Endothelial cell of umbilical vein (primary cell): ENCODE measurements around the gene CENPF. TPM values are rescaled to one million over a fixed set of nuclear protein-coding genes. Genes with fewer than 3 reads are reported as not detected.

Source experiments
- Bru-seq: library from RNA; stranded (reverse); fragments of 400-500 nt; gene quantifications from one replicate; lab custom pipeline; 2021; lab: Mats Ljungman, UMichigan
- BruChase-seq, 2 experiments: library from RNA; stranded (reverse); fragments of 400-500 nt; gene quantifications; one replicate each; lab custom pipeline; 2021; lab: Mats Ljungman, UMichigan
- BruUV-seq: library from RNA; stranded (reverse); fragments of 400-500 nt; replicated peaks from 2 replicates; lab custom pipeline; 2021; lab: Mats Ljungman, UMichigan
- CTCF ChIA-PET: fragments of 300-600, 350-600 bp; sonication (Branson Sonifier 250); formaldehyde crosslinking; loops from one replicate; lab custom pipeline; 2021; ENCODE audit warnings: antibody characterized with exemption, inconsistent platforms; lab: Charles Lee
- POLR2A ChIA-PET: fragments of 300-600, 350-600 bp; sonication (Branson Sonifier 250); formaldehyde crosslinking; loops from one replicate; lab custom pipeline; 2021; ENCODE audit warnings: antibody characterized with exemption, inconsistent platforms; lab: Charles Lee
- DNase-seq: peaks from one replicate; pipeline ENCODE4 v3.0.0-alpha.2; 2011; ENCODE audit warnings: low read depth, low spot score
- FAIRE-seq: peaks from 2 replicates; lab custom pipeline; 2011; peaks lifted over from hg19 to GRCh38; lab: Jason Lieb, UNC
- H2AFZ ChIP-seq: 2 replicates; pipeline ENCODE4 v1.6.0; 2012; ENCODE audit warnings: low read depth, low read length, control low read depth, inconsistent platforms
- H3K27ac ChIP-seq: 2 replicates; pipeline ENCODE4 v1.5.1; 2011; ENCODE audit warnings: low read depth, mild to moderate bottlenecking, control low read depth, low read length, moderate library complexity; ENCODE audit not compliant: insufficient read depth
- H3K27me3 ChIP-seq, 2 experiments: 2 replicates each; pipeline versions ENCODE4 v1.6.0 to v1.6.1; 2011; ENCODE audit warnings: low read length in 2 of 2, mixed read lengths in 1 of 2; ENCODE audit not compliant: control insufficient read depth in 2 of 2, insufficient read depth in 2 of 2
- H3K36me3 ChIP-seq, 2 experiments: 2 replicates in 1 of 2; 3 replicates in 1 of 2; pipeline ENCODE4 v1.5.1; 2011; ENCODE audit warnings: low read length in 2 of 2, mild to moderate bottlenecking in 1 of 2, moderate library complexity in 1 of 2; ENCODE audit not compliant: control insufficient read depth in 2 of 2, insufficient read depth in 2 of 2; ENCODE audit errors: extremely low read depth in 1 of 2
- H3K4me1 ChIP-seq: 3 replicates; pipeline ENCODE4 v1.5.1; 2011; ENCODE audit warnings: mild to moderate bottlenecking, low read length; ENCODE audit not compliant: control insufficient read depth, insufficient read depth; ENCODE audit errors: extremely low read depth
- H3K4me2 ChIP-seq: 2 replicates; pipeline ENCODE4 v1.6.1; 2011; ENCODE audit warnings: low read length, control low read depth, mixed read lengths; ENCODE audit not compliant: insufficient read depth
- H3K4me3 ChIP-seq, 3 experiments: fragments of 200-600 bp in 1 of 3; sonication (generic), shearing (Covaris generic) in 1 of 3; replicated peaks in 1 of 3; 2 replicates each; pipeline ENCODE4 v1.5.1; 2011 to 2016; ENCODE audit warnings: control low read depth in 3 of 3, low read length in 3 of 3, mild to moderate bottlenecking in 2 of 3, inconsistent platforms in 1 of 3, low read depth in 1 of 3, moderate library complexity in 1 of 3; ENCODE audit not compliant: insufficient read depth in 1 of 3
- H3K79me2 ChIP-seq: 2 replicates; pipeline ENCODE4 v1.6.0; 2012; ENCODE audit warnings: low read length, inconsistent platforms; ENCODE audit not compliant: control insufficient read depth, insufficient read depth
- H3K9ac ChIP-seq: replicated peaks from 2 replicates; pipeline ENCODE3; 2011; ENCODE audit warnings: low read length, control low read depth; ENCODE audit not compliant: insufficient read depth; ENCODE audit errors: extremely low read depth
- H3K9me1 ChIP-seq: replicated peaks from 3 replicates; pipeline ENCODE4 v1.6.0; 2011; ENCODE audit warnings: mild to moderate bottlenecking, low read length; ENCODE audit not compliant: control insufficient read depth, insufficient read depth; ENCODE audit errors: extremely low read depth
- H3K9me3 ChIP-seq: replicated peaks from 2 replicates; pipeline ENCODE4 v1.5.1; 2012; ENCODE audit warnings: low read length, inconsistent platforms; ENCODE audit not compliant: control insufficient read depth, insufficient read depth
- H4K20me1 ChIP-seq: replicated peaks from 2 replicates; pipeline ENCODE3; 2011; ENCODE audit warnings: mild to moderate bottlenecking, low read length; ENCODE audit not compliant: control insufficient read depth, insufficient read depth; ENCODE audit errors: extremely low read depth
- CTCF ChIP-seq, 2 donors: IDR thresholded peaks; 1 replicate in 1 of 2; 2 replicates in 1 of 2; pipeline ENCODE4 v1.5.1; 2011; ENCODE audit warnings: low read length in 2 of 2, mild to moderate bottlenecking in 2 of 2, moderate library complexity in 2 of 2, control low read depth in 1 of 2, inconsistent platforms in 1 of 2, low read depth in 1 of 2; ENCODE audit not compliant: insufficient read depth in 1 of 2; ENCODE audit errors: extremely low read depth in 1 of 2
- EZH2 ChIP-seq: IDR thresholded peaks from 2 replicates; pipeline ENCODE4 v1.6.1; 2012; ENCODE audit warnings: borderline replicate concordance, low read depth, mild to moderate bottlenecking, moderate library complexity, low read length, inconsistent platforms; ENCODE audit not compliant: severe bottlenecking
- FOS ChIP-seq: IDR thresholded peaks from 2 replicates; pipeline ENCODE4 v1.6.1; 2011; ENCODE audit warnings: mild to moderate bottlenecking, low read length, moderate library complexity, borderline replicate concordance; ENCODE audit not compliant: insufficient read depth
- GATA2 ChIP-seq: IDR thresholded peaks from 2 replicates; pipeline ENCODE4 v1.7.0; 2011; ENCODE audit warnings: low read depth, mild to moderate bottlenecking, moderate library complexity, mixed read lengths, low read length; ENCODE audit not compliant: insufficient read length, insufficient read depth
- JUN ChIP-seq: IDR thresholded peaks from 2 replicates; pipeline ENCODE4 v1.6.1; 2011; ENCODE audit warnings: borderline replicate concordance, low read depth; ENCODE audit not compliant: insufficient read length, insufficient read depth
- MYC ChIP-seq: IDR thresholded peaks from one replicate; pipeline ENCODE4 v1.6.1; 2011; ENCODE audit warnings: mild to moderate bottlenecking, low read depth, low read length
- POLR2A ChIP-seq: IDR thresholded peaks from 2 replicates; pipeline ENCODE4 v1.6.1; 2012; ENCODE audit warnings: low read depth, mild to moderate bottlenecking, control low read depth, low read length
- POLR2AphosphoS5 ChIP-seq: IDR thresholded peaks from 2 replicates; pipeline ENCODE4 v1.6.1; 2012; ENCODE audit warnings: low read depth, mild to moderate bottlenecking, control low read depth, low read length, moderate library complexity; ENCODE audit not compliant: insufficient read depth
- dilution Hi-C: fragments of 300-500 bp; cut with MboI; formaldehyde crosslinking; loops from one replicate; pipeline ENCODE4 v1.15.0; 2019; ENCODE audit warnings: low sequenced_read_pairs; ENCODE audit not compliant: extremely low pct_ligation_motif_present
- intact Hi-C: fragments of 100-400 bp; cut with micrococcal nuclease; formaldehyde crosslinking; loops from one replicate; pipeline ENCODE4 v1.10.0; 2022
- long read RNA-seq: library from polyadenylated mRNA; stranded (forward); transcript quantifications from one replicate; pipeline ENCODE4 v2.0.0, GENCODE V29; 2021
- polyA minus RNA-seq, 3 experiments: library from RNA; depleted of rRNA, polyadenylated mRNA; stranded (reverse); fragments of >200 nt; gene quantifications; 1 replicate in 1 of 3; 2 replicates in 2 of 3; pipeline ENCODE4 v1.2.3, GENCODE V29; 2011
- polyA plus RNA-seq, 4 experiments: library from polyadenylated mRNA; depleted of rRNA in 3 of 4; stranded (reverse) in 3 of 4; unstranded in 1 of 4; fragments of >200 nt; gene quantifications; 2 replicates each; pipeline versions ENCODE4 v1.2.1 to v1.2.3, GENCODE V29; 2011 to 2012; ENCODE audit warnings: missing spikeins in 1 of 4
- total RNA-seq: library from RNA; stranded (reverse); gene quantifications from 2 replicates; pipeline ENCODE4 v1.2.3, GENCODE V29; 2021
- TF ChIP-seq, protein P1 (sequence below): IDR thresholded peaks from 2 replicates; pipeline ENCODE4 v1.6.1; 2011; ENCODE audit not compliant: insufficient read depth, insufficient read length

Gene CENPF, protein sequence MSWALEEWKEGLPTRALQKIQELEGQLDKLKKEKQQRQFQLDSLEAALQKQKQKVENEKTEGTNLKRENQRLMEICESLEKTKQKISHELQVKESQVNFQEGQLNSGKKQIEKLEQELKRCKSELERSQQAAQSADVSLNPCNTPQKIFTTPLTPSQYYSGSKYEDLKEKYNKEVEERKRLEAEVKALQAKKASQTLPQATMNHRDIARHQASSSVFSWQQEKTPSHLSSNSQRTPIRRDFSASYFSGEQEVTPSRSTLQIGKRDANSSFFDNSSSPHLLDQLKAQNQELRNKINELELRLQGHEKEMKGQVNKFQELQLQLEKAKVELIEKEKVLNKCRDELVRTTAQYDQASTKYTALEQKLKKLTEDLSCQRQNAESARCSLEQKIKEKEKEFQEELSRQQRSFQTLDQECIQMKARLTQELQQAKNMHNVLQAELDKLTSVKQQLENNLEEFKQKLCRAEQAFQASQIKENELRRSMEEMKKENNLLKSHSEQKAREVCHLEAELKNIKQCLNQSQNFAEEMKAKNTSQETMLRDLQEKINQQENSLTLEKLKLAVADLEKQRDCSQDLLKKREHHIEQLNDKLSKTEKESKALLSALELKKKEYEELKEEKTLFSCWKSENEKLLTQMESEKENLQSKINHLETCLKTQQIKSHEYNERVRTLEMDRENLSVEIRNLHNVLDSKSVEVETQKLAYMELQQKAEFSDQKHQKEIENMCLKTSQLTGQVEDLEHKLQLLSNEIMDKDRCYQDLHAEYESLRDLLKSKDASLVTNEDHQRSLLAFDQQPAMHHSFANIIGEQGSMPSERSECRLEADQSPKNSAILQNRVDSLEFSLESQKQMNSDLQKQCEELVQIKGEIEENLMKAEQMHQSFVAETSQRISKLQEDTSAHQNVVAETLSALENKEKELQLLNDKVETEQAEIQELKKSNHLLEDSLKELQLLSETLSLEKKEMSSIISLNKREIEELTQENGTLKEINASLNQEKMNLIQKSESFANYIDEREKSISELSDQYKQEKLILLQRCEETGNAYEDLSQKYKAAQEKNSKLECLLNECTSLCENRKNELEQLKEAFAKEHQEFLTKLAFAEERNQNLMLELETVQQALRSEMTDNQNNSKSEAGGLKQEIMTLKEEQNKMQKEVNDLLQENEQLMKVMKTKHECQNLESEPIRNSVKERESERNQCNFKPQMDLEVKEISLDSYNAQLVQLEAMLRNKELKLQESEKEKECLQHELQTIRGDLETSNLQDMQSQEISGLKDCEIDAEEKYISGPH (N-terminal part only)
- total RNA-seq: 66.2 and 72.9 TPM in 2 replicates
- 3.8 and 6.4 TPM in 2 replicates for polyA plus RNA-seq
- polyA plus RNA-seq (2011; cell fraction: cytosol; rRNA removed): 22.2 and 23.2 TPM in 2 replicates
- 34.5 and 55.7 TPM in 2 replicates for polyA plus RNA-seq (2011; cell fraction: nucleus; rRNA removed)
- polyA plus RNA-seq (2012): 20.3 and 71.4 TPM in 2 replicates
- polyA minus RNA-seq: 10.5 and 12.0 TPM in 2 replicates
- 35.9 TPM for polyA minus RNA-seq (2011; cell fraction: cytosol; rRNA and poly(A)+ RNA removed)
- 16.9 and 28.9 TPM in 2 replicates for polyA minus RNA-seq (2011; cell fraction: nucleus; rRNA and poly(A)+ RNA removed)
- percentile 87 among the genes with signal in this experiment for Bru-seq, nascent RNA
- BruChase-seq, experiment 1, labeled RNA remaining after a 6-hour chase: percentile 94 among the genes with signal in this experiment
- percentile 85 among the genes with signal in this experiment for BruChase-seq, experiment 2, labeled RNA remaining after a 2-hour chase
- long read RNA-seq, full-length matches to known transcripts: 6 of 23 reads
- long read RNA-seq, partial matches to known transcripts: 16 of 23 reads
- long read RNA-seq, other reads (novel, unspliced or antisense): 1 of 23 reads

- FAIRE-seq: peak; percentile 86
- ChIA-PET POLR2A (interaction anchor here (1.0 kb wide), 1 partner anchor 270 kb away, joined by 3 read pairs; no protein-coding TSS in a partner anchor), CTCF (interaction anchor here (1.0 to 3.5 kb wide), 6 partner anchors 9 to 920 kb away, joined by 3 to 25 read pairs (median 4); no protein-coding TSS in a partner anchor)
- intact Hi-C loops (loop anchor here (1.0 to 5.0 kb wide), 4 partner anchors 12 to 341 kb away; partner anchors contain the start of gene PTPN14), dilution Hi-C loops (no loop called here)
- H3K36me3 ChIP-seq: no peaks in the 10 kb centered on the region
- H3K9me1 ChIP-seq: no peaks in the 10 kb centered on the region
- H4K20me1 ChIP-seq: no peaks in the 10 kb centered on the region
- peaks cover 42% of the 10 kb centered on the region for H3K79me2 ChIP-seq
- H3K27ac ChIP-seq: peak within 1 kb of the TSS; percentile 56
- peak; percentile 99 for DNase-seq
- H3K4me3 ChIP-seq: peak within 1 kb of the TSS; percentile 80 to 93 (median 80)
- TF ChIP-seq GATA2 (no peak), FOS (peak; percentile 41), EZH2 (no peak), MYC (peak; percentile 88), POLR2AphosphoS5 (peak; percentile 60), POLR2A (peak; percentile 59), CTCF (IDR thresholded peaks at IDR 0.05; ENCODE audit: extremely low read depth in 1 of 2, insufficient read depth in 1 of 2, low read depth in 1 of 2, low read length in 2 of 2) (peak in 1 of 2 donors; percentile 30), JUN (no peak)
- TF ChIP-seq, protein P1, sequence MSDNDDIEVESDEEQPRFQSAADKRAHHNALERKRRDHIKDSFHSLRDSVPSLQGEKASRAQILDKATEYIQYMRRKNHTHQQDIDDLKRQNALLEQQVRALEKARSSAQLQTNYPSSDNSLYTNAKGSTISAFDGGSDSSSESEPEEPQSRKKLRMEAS: peak; percentile 100
- H3K4me1 ChIP-seq: peaks cover 11% of the 10 kb centered on the region
- H3K27me3 ChIP-seq: no peaks in the 10 kb centered on the region
- BruUV-seq: TSS peak; percentile 63
- H3K9ac ChIP-seq: peak within 1 kb of the TSS; percentile 71
- H2AFZ ChIP-seq: peak within 1 kb of the TSS; percentile 88
- peak within 1 kb of the TSS; percentile 94 for H3K4me2 ChIP-seq
- no peaks in the 10 kb centered on the region for H3K9me3 ChIP-seq
Measured at GRCh38 chr1:214602764-214603657, at the start of gene CENPF. Gene CENPF (plus strand): TSS chr1:214603195. CDS start chr1:214613755, 10,560 bp downstream.
